H9 (cell line): Measurements from ENCODE around the gene STK11. TPM values are rescaled to one million over a fixed set of nuclear protein-coding genes. Genes with fewer than 3 reads are reported as not detected.
A peak's percentile ranks its signal among the peaks of the same experiment; 100 is the strongest.

Experiments
- DNase-seq: peaks from one replicate; pipeline ENCODE4 v3.0.0-alpha.2; 2017
- H2AFZ ChIP-seq: one replicate; pipeline ENCODE4 v1.6.1; 2013; ENCODE audit warnings: mild to moderate bottlenecking, low read length, control low read depth, moderate library complexity
- H2AK5ac ChIP-seq: 2 replicates; pipeline ENCODE4 v1.6.1; 2013; ENCODE audit warnings: low read length, control low read depth, mixed read lengths; ENCODE audit not compliant: insufficient read length
- H2BK120ac ChIP-seq: one replicate; pipeline ENCODE4 v1.6.1; 2013; ENCODE audit warnings: low read depth, mild to moderate bottlenecking, low read length, control low read depth, inconsistent platforms; ENCODE audit not compliant: poor library complexity, severe bottlenecking
- H2BK12ac ChIP-seq: 2 replicates; pipeline ENCODE4 v1.6.1; 2013; ENCODE audit warnings: low read length, control low read depth, mixed read lengths, low read depth; ENCODE audit not compliant: insufficient read length
- H2BK15ac ChIP-seq: 2 replicates; pipeline ENCODE4 v1.6.1; 2013; ENCODE audit warnings: low read depth, low read length, control low read depth
- H2BK20ac ChIP-seq: one replicate; pipeline ENCODE4 v1.6.1; 2013; ENCODE audit warnings: low read depth, mild to moderate bottlenecking, low read length, control low read depth, inconsistent platforms; ENCODE audit not compliant: poor library complexity, severe bottlenecking
- H2BK5ac ChIP-seq: 2 replicates; pipeline ENCODE4 v1.6.1; 2013; ENCODE audit warnings: low read length, control low read depth, mixed read lengths; ENCODE audit not compliant: insufficient read length
- H3K14ac ChIP-seq: 2 replicates; pipeline ENCODE4 v1.6.1; 2013; ENCODE audit warnings: low read length, control low read depth; ENCODE audit not compliant: insufficient read depth
- H3K18ac ChIP-seq: 2 replicates; pipeline ENCODE4 v1.6.1; 2013; ENCODE audit warnings: low read depth, mild to moderate bottlenecking, mixed read lengths, low read length, control low read depth; ENCODE audit not compliant: insufficient read length
- H3K23ac ChIP-seq: 2 replicates; pipeline ENCODE4 v1.6.1; 2013; ENCODE audit warnings: low read length, control low read depth, mixed read lengths, low read depth; ENCODE audit not compliant: insufficient read length
- H3K23me2 ChIP-seq: 2 replicates; pipeline ENCODE4 v1.6.1; 2013; ENCODE audit warnings: low read depth, mild to moderate bottlenecking, mixed read lengths, low read length, control low read depth; ENCODE audit not compliant: insufficient read length, poor library complexity, severe bottlenecking
- H3K27ac ChIP-seq: 2 replicates; pipeline ENCODE4 v1.5.1; 2013; ENCODE audit warnings: low read length, control low read depth, mixed read lengths, low read depth; ENCODE audit not compliant: insufficient read length
- H3K27me3 ChIP-seq: 2 replicates; pipeline ENCODE4 v1.6.1; 2013; ENCODE audit warnings: low read length, control low read depth, inconsistent platforms; ENCODE audit not compliant: insufficient read depth
- H3K4ac ChIP-seq: 2 replicates; pipeline ENCODE4 v1.6.1; 2013; ENCODE audit warnings: low read depth, mild to moderate bottlenecking, control low read depth, inconsistent platforms, low read length, moderate library complexity
- H3K4me1 ChIP-seq: 2 replicates; pipeline ENCODE4 v1.6.1; 2013; ENCODE audit warnings: low read length, control low read depth, inconsistent platforms; ENCODE audit not compliant: insufficient read depth
- H3K4me2 ChIP-seq: 2 replicates; pipeline ENCODE4 v1.6.1; 2013; ENCODE audit warnings: low read length, control low read depth, mixed read lengths; ENCODE audit not compliant: insufficient read length, insufficient read depth
- H3K56ac ChIP-seq: 2 replicates; pipeline ENCODE4 v1.6.1; 2013; ENCODE audit warnings: low read depth, mild to moderate bottlenecking, mixed read lengths, low read length, control low read depth; ENCODE audit not compliant: insufficient read length
- H3K79me1 ChIP-seq: 2 replicates; pipeline ENCODE4 v1.6.1; 2013; ENCODE audit warnings: low read depth, mild to moderate bottlenecking, moderate library complexity, low read length, control low read depth, inconsistent platforms; ENCODE audit not compliant: insufficient read depth, poor library complexity, severe bottlenecking
- H3K79me2 ChIP-seq: 2 replicates; pipeline ENCODE4 v1.6.1; 2013; ENCODE audit warnings: low read length, control low read depth, inconsistent platforms; ENCODE audit not compliant: insufficient read depth
- H3K9ac ChIP-seq: 2 replicates; pipeline ENCODE4 v1.6.1; 2013; ENCODE audit warnings: low read length, control low read depth, mixed read lengths; ENCODE audit not compliant: insufficient read length; ENCODE audit errors: extremely low read depth
- H3K9me3 ChIP-seq: one replicate; pipeline ENCODE4 v1.6.1; 2013; ENCODE audit warnings: low read depth, low read length, inconsistent platforms; ENCODE audit not compliant: control insufficient read depth
- H3T11ph ChIP-seq: one replicate; pipeline ENCODE4 v1.6.1; 2013; ENCODE audit warnings: mild to moderate bottlenecking, low read length, control low read depth, inconsistent platforms
- H4K20me1 ChIP-seq: one replicate; pipeline ENCODE4 v1.6.1; 2013; ENCODE audit not compliant: control insufficient read depth, insufficient read length, insufficient read depth
- H4K5ac ChIP-seq: 2 replicates; pipeline ENCODE4 v1.6.1; 2013; ENCODE audit warnings: low read depth, mild to moderate bottlenecking, mixed read lengths, low read length, control low read depth; ENCODE audit not compliant: insufficient read length
- H4K8ac ChIP-seq: replicated peaks from 2 replicates; pipeline ENCODE4 v1.6.1; 2013; ENCODE audit warnings: low read length, control low read depth, mixed read lengths, low read depth; ENCODE audit not compliant: insufficient read length
- H4K91ac ChIP-seq: 2 replicates; pipeline ENCODE4 v1.6.1; 2013; ENCODE audit warnings: low read depth, mild to moderate bottlenecking, moderate library complexity, mixed read lengths, low read length, control low read depth; ENCODE audit not compliant: insufficient read length
- H3K27ac Mint-ChIP-seq, 3 experiments: 2 replicates in 2 of 3; 3 replicates in 1 of 3; pipeline ENCODE4 v1.8.0; 2020 to 2021; ENCODE audit warnings: mixed read lengths in 3 of 3, mild to moderate bottlenecking in 1 of 3, moderate library complexity in 1 of 3
- H3K27me3 Mint-ChIP-seq: 2 replicates; pipeline ENCODE4 v1.8.0; 2021; ENCODE audit warnings: low read depth, mild to moderate bottlenecking, moderate library complexity, mixed read lengths
- H3K36me3 Mint-ChIP-seq, 3 experiments: 2 replicates in 2 of 3; 3 replicates in 1 of 3; pipeline ENCODE4 v1.8.0; 2020 to 2021; ENCODE audit warnings: low read depth in 3 of 3, mixed read lengths in 3 of 3; ENCODE audit not compliant: insufficient read depth in 1 of 3
- H3K4me1 Mint-ChIP-seq, 2 experiments: 2 replicates each; pipeline ENCODE4 v1.8.0; 2020; ENCODE audit warnings: mixed read lengths in 2 of 2
- H3K4me3 Mint-ChIP-seq, 2 experiments: 2 replicates in 1 of 2; 3 replicates in 1 of 2; pipeline ENCODE4 v1.8.0; 2020 to 2021; ENCODE audit warnings: mild to moderate bottlenecking in 2 of 2, mixed read lengths in 2 of 2, moderate library complexity in 1 of 2
- H3K9me3 Mint-ChIP-seq, 2 experiments: 2 replicates in 1 of 2; 3 replicates in 1 of 2; pipeline ENCODE4 v1.8.0; 2020; ENCODE audit warnings: mild to moderate bottlenecking in 2 of 2, mixed read lengths in 2 of 2, moderate library complexity in 1 of 2
- WGBS: extraction: QIAGEN DNeasy Blood & Tissue Kit; methylation state at CpG from one replicate; pipeline ENCODE4 v1.1.7; 2013; ENCODE audit warnings: missing lambda C conversion rate, low lambda C conversion rate, mixed read lengths; ENCODE audit not compliant: insufficient read length; ENCODE audit errors: extremely low coverage; 5-methylcytosine and 5-hydroxymethylcytosine counted together
- total RNA-seq: library from RNA; stranded (reverse); gene quantifications from 2 replicates; pipeline ENCODE4 v1.2.1, GENCODE V29; 2021
- TF ChIP-seq, protein P1 (sequence below): fragments of 200-600 bp; sonication (generic); conservative IDR thresholded peaks from 3 replicates; pipeline ENCODE4 v1.8.0; 2021; ENCODE audit warnings: antibody characterized with exemption, mild to moderate bottlenecking

Gene STK11
- total RNA-seq, 1 experiment from 2014 or later, result 74.3 TPM

DNA sequence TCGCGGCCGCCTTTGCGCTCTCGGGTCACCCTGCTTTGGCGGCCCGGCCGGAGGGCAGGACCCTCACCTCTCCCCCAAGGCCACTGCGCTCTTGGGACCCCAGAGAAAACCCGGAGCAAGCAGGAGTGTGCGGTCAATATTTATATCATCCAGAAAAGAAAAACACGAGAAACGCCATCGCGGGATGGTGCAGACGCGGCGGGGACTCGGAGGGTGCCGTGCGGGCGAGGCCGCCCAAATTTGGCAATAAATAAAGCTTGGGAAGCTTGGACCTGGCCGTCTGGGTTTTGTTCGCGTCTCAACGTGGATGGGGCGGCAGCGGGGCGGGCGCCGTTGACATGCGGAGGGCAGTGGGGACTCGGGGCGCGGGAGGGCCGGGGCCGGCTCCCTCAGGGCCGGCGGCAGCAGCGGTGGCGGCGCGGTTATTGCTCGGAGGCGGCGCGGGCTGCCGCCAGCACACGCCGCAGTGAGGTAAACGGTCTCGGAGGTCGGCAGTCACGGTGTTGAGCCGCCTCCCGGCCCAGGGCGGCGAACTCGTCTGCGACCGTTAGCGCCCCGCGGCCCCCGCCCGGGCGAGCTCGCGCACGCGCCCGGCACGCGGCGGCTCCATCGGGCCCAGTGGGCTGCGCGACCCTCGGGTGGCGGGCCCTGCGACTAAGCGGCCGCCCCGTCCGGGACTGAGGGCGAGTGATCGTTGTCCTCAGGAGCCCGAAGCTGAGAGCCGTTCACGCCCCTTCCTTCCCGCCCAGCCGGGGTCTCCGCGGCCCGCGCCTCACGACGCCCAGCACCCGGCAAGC, 22.8 kb downstream of the STK11 start:
- Mint-ChIP-seq H3K36me3 (peaks cover 2 to 20% (median 14%) of the 10 kb centered on the region in 3 experiments; a peak in 5 of 7 replicates), H3K9me3 (no peaks in the 10 kb centered on the region), H3K27ac (peak overlapping the region in 1 of 3 experiments; percentile 80; a peak in 3 of 7 replicates), H3K27me3 (no peaks in the 10 kb centered on the region), H3K4me3 (no peak overlapping the region), H3K4me1 (0 out of 4 replicates have a peak, but pooled peaks cover 0 to 2% of the 10 kb centered on the region in 2 experiments)
- Histone ChIP-seq H3K4ac (no peak overlapping the region), H2BK12ac (no peak overlapping the region), H3K4me1 (no peaks in the 10 kb centered on the region), H2AFZ (no peak overlapping the region), H3K9me3 (no peaks in the 10 kb centered on the region), H2BK15ac (no peak overlapping the region), H3K79me1 (no peaks in the 10 kb centered on the region), H2AK5ac (no peak overlapping the region), H2BK120ac (no peak overlapping the region), H3K56ac (no peak overlapping the region), H2BK20ac (no peak overlapping the region), H4K20me1 (no peaks in the 10 kb centered on the region), H4K5ac (no peak overlapping the region), H3T11ph (no peak overlapping the region), H3K18ac (no peak overlapping the region), H3K23ac (no peak overlapping the region), H3K27ac (no peak overlapping the region), H4K91ac (no peak overlapping the region), H2BK5ac (no peak overlapping the region), H4K8ac (no peak overlapping the region), H3K14ac (no peak overlapping the region; the same call in 1 of the 2 replicates), H3K23me2 (no peaks in the 10 kb centered on the region), H3K79me2 (no peaks in the 10 kb centered on the region), H3K4me2 (no peak overlapping the region), H3K9ac (no peak overlapping the region), H3K27me3 (no peaks in the 10 kb centered on the region)
- DNase-seq, result no peak
- TF ChIP-seq, protein P1, sequence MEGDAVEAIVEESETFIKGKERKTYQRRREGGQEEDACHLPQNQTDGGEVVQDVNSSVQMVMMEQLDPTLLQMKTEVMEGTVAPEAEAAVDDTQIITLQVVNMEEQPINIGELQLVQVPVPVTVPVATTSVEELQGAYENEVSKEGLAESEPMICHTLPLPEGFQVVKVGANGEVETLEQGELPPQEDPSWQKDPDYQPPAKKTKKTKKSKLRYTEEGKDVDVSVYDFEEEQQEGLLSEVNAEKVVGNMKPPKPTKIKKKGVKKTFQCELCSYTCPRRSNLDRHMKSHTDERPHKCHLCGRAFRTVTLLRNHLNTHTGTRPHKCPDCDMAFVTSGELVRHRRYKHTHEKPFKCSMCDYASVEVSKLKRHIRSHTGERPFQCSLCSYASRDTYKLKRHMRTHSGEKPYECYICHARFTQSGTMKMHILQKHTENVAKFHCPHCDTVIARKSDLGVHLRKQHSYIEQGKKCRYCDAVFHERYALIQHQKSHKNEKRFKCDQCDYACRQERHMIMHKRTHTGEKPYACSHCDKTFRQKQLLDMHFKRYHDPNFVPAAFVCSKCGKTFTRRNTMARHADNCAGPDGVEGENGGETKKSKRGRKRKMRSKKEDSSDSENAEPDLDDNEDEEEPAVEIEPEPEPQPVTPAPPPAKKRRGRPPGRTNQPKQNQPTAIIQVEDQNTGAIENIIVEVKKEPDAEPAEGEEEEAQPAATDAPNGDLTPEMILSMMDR, result no peak
- WGBS, result no CpG with 5 or more reads among the region's 100 CpGs
